Measurements from ENCODE around the gene NUDT4B.
"Not testable (repeated sequence)": the region's sequence is repeated elsewhere in the genome, so short reads cannot be mapped to it uniquely, and the experiment has no call there.

The NUDT4B gene

GRCh38 chr1:148765238-148766019 is 16.9 kb downstream of the NUDT4B start:
- H3K36me3 ChIP-seq (ENCODE audit: control insufficient read depth, insufficient read depth, low read length); DNase-seq (ENCODE audit: low read depth, low spot score); H3K27ac ChIP-seq (ENCODE audit: low read length); H3K27me3 ChIP-seq (ENCODE audit: control insufficient read depth, insufficient read depth, low read length); H3K4me3 ChIP-seq (ENCODE audit: low read length); H3K4me1 ChIP-seq (ENCODE audit: control insufficient read depth, insufficient read depth, low read length); H3K9me3 ChIP-seq (ENCODE audit: control insufficient read depth, insufficient read depth, low read length): not testable (repeated sequence)
- no CpG with 5 or more reads among the region's 5 CpGs for WGBS (ENCODE audit: insufficient coverage, insufficient read length)

GRCh38 chr1:148768541-148768940 is 20.0 kb downstream of the NUDT4B start:
- not testable (repeated sequence) for H3K27ac ChIP-seq (ENCODE audit: low read length); H3K27me3 ChIP-seq (ENCODE audit: control insufficient read depth, insufficient read depth, low read length); H3K9me3 ChIP-seq (ENCODE audit: control insufficient read depth, insufficient read depth, low read length); DNase-seq (ENCODE audit: low read depth, low spot score); H3K4me1 ChIP-seq (ENCODE audit: control insufficient read depth, insufficient read depth, low read length); H3K36me3 ChIP-seq (ENCODE audit: control insufficient read depth, insufficient read depth, low read length); H3K4me3 ChIP-seq (ENCODE audit: low read length)
- WGBS (ENCODE audit: insufficient coverage, insufficient read length): no CpG with 5 or more reads among the region's 2 CpGs

- no CpG with 5 or more reads among the region's 3 CpGs for WGBS (ENCODE audit: insufficient coverage, insufficient read length)
- not testable (repeated sequence) for DNase-seq (ENCODE audit: low read depth, low spot score); H3K4me3 ChIP-seq (ENCODE audit: low read length); H3K9me3 ChIP-seq (ENCODE audit: control insufficient read depth, insufficient read depth, low read length); H3K36me3 ChIP-seq (ENCODE audit: control insufficient read depth, insufficient read depth, low read length); H3K4me1 ChIP-seq (ENCODE audit: control insufficient read depth, insufficient read depth, low read length); H3K27ac ChIP-seq (ENCODE audit: low read length); H3K27me3 ChIP-seq (ENCODE audit: control insufficient read depth, insufficient read depth, low read length)
Observed at GRCh38 chr1:148769495-148769894, 20.9 kb downstream of the NUDT4B start.

- not testable (repeated sequence) for H3K9me3 ChIP-seq (ENCODE audit: control insufficient read depth, insufficient read depth, low read length); H3K4me1 ChIP-seq (ENCODE audit: control insufficient read depth, insufficient read depth, low read length); H3K27me3 ChIP-seq (ENCODE audit: control insufficient read depth, insufficient read depth, low read length); H3K36me3 ChIP-seq (ENCODE audit: control insufficient read depth, insufficient read depth, low read length); H3K27ac ChIP-seq (ENCODE audit: low read length); H3K4me3 ChIP-seq (ENCODE audit: low read length); DNase-seq (ENCODE audit: low read depth, low spot score)
- WGBS (ENCODE audit: insufficient coverage, insufficient read length): no CpG with 5 or more reads among the region's 4 CpGs
Observed at GRCh38 chr1:148773690-148774089, 25.1 kb downstream of the NUDT4B start.

- not testable (repeated sequence) for DNase-seq (ENCODE audit: low read depth, low spot score); H3K27ac ChIP-seq (ENCODE audit: low read length); H3K4me3 ChIP-seq (ENCODE audit: low read length); H3K4me1 ChIP-seq (ENCODE audit: control insufficient read depth, insufficient read depth, low read length); H3K27me3 ChIP-seq (ENCODE audit: control insufficient read depth, insufficient read depth, low read length); H3K36me3 ChIP-seq (ENCODE audit: control insufficient read depth, insufficient read depth, low read length); H3K9me3 ChIP-seq (ENCODE audit: control insufficient read depth, insufficient read depth, low read length)
- WGBS (ENCODE audit: insufficient coverage, insufficient read length): no CpG with 5 or more reads among the region's 1 CpG
Observed at GRCh38 chr1:148774102-148774501, 25.5 kb downstream of the NUDT4B start.

GRCh38 chr1:148775263-148775662 is 26.7 kb downstream of the NUDT4B start:
- H3K4me3 ChIP-seq (ENCODE audit: low read length); H3K36me3 ChIP-seq (ENCODE audit: control insufficient read depth, insufficient read depth, low read length); H3K27me3 ChIP-seq (ENCODE audit: control insufficient read depth, insufficient read depth, low read length); H3K4me1 ChIP-seq (ENCODE audit: control insufficient read depth, insufficient read depth, low read length); H3K27ac ChIP-seq (ENCODE audit: low read length); DNase-seq (ENCODE audit: low read depth, low spot score); H3K9me3 ChIP-seq (ENCODE audit: control insufficient read depth, insufficient read depth, low read length): not testable (repeated sequence)
- no CpG with 5 or more reads among the region's 2 CpGs for WGBS (ENCODE audit: insufficient coverage, insufficient read length)

- H3K9me3 ChIP-seq (ENCODE audit: control insufficient read depth, insufficient read depth, low read length); H3K4me1 ChIP-seq (ENCODE audit: control insufficient read depth, insufficient read depth, low read length); H3K36me3 ChIP-seq (ENCODE audit: control insufficient read depth, insufficient read depth, low read length); DNase-seq (ENCODE audit: low read depth, low spot score); H3K27ac ChIP-seq (ENCODE audit: low read length); H3K27me3 ChIP-seq (ENCODE audit: control insufficient read depth, insufficient read depth, low read length); H3K4me3 ChIP-seq (ENCODE audit: low read length): not testable (repeated sequence)
- WGBS (ENCODE audit: insufficient coverage, insufficient read length): no CpG with 5 or more reads among the region's 1 CpG
Observed at GRCh38 chr1:148777649-148778048, 29.1 kb downstream of the NUDT4B start.

GRCh38 chr1:148780404-148780803 is 31.8 kb downstream of the NUDT4B start:
- not testable (repeated sequence) for H3K9me3 ChIP-seq (ENCODE audit: control insufficient read depth, insufficient read depth, low read length); H3K27me3 ChIP-seq (ENCODE audit: control insufficient read depth, insufficient read depth, low read length); H3K27ac ChIP-seq (ENCODE audit: low read length); H3K36me3 ChIP-seq (ENCODE audit: control insufficient read depth, insufficient read depth, low read length); DNase-seq (ENCODE audit: low read depth, low spot score); H3K4me3 ChIP-seq (ENCODE audit: low read length); H3K4me1 ChIP-seq (ENCODE audit: control insufficient read depth, insufficient read depth, low read length)
- WGBS (ENCODE audit: insufficient coverage, insufficient read length): no CpG with 5 or more reads among the region's 1 CpG

- H3K27ac ChIP-seq (ENCODE audit: low read length); H3K4me3 ChIP-seq (ENCODE audit: low read length); H3K36me3 ChIP-seq (ENCODE audit: control insufficient read depth, insufficient read depth, low read length); DNase-seq (ENCODE audit: low read depth, low spot score); H3K27me3 ChIP-seq (ENCODE audit: control insufficient read depth, insufficient read depth, low read length); H3K4me1 ChIP-seq (ENCODE audit: control insufficient read depth, insufficient read depth, low read length); H3K9me3 ChIP-seq (ENCODE audit: control insufficient read depth, insufficient read depth, low read length): not testable (repeated sequence)
- WGBS (ENCODE audit: insufficient coverage, insufficient read length): no CpG with 5 or more reads among the region's 23 CpGs
Observed at GRCh38 chr1:148791543-148792099, 43.0 kb downstream of the NUDT4B start.

- H3K4me1 ChIP-seq (ENCODE audit: control insufficient read depth, insufficient read depth, low read length); H3K4me3 ChIP-seq (ENCODE audit: low read length); H3K36me3 ChIP-seq (ENCODE audit: control insufficient read depth, insufficient read depth, low read length); DNase-seq (ENCODE audit: low read depth, low spot score); H3K27ac ChIP-seq (ENCODE audit: low read length); H3K9me3 ChIP-seq (ENCODE audit: control insufficient read depth, insufficient read depth, low read length); H3K27me3 ChIP-seq (ENCODE audit: control insufficient read depth, insufficient read depth, low read length): not testable (repeated sequence)
- WGBS (ENCODE audit: insufficient coverage, insufficient read length): no CpG with 5 or more reads among the region's 4 CpGs
Observed at GRCh38 chr1:148793762-148794332, 45.3 kb downstream of the NUDT4B start.
